Measurements from ENCODE around the gene TAC3. TPM values are rescaled to one million over a fixed set of nuclear protein-coding genes. Genes with fewer than 3 reads are reported as not detected.
A peak's percentile ranks its signal among the peaks of the same experiment; 100 is the strongest.

TAC3 gene
- total and polyA plus RNA-seq, 8 donors, result 0.23 to 4.4 TPM; not detected in 6

- TF ChIP-seq CTCF (IDR thresholded peaks at IDR 0.05), result no peak
- no peaks in the 10 kb centered on the region for H3K27me3 ChIP-seq
- peak in 2 of 4 donors; percentile 41 to 74 for ATAC-seq
- no peaks in the 10 kb centered on the region for H3K36me3 ChIP-seq
- H3K9me3 ChIP-seq, result no peaks in the 10 kb centered on the region
- DNase-seq, result no peak
- intact Hi-C loops (cut with DNase I), result no loop called here
- 62 to 64% methylated on average over 10 of the region's 10 CpGs for WGBS, 2 donors
- no peak for FAIRE-seq
- no peaks in the 10 kb centered on the region for H3K4me1 ChIP-seq
- H3K4me3 ChIP-seq, result no peak overlapping the region
- H3K27ac ChIP-seq, result no peak overlapping the region
Observed at GRCh38 chr12:57046947-57047890, 30.9 kb upstream of the TAC3 start.

- Histone ChIP-seq H3K36me3 (no peaks in the 10 kb centered on the region), H3K27ac (no peak overlapping the region), H3K4me1 (no peaks in the 10 kb centered on the region), H3K4me3 (no peak overlapping the region), H3K9me3 (no peaks in the 10 kb centered on the region), H3K27me3 (no peaks in the 10 kb centered on the region)
- ATAC-seq (peak in 2 of 4 donors; percentile 13 to 52), DNase-seq (no peak), FAIRE-seq (no peak)
- WGBS, 2 donors, result 55 to 58% methylated on average over 6 of the region's 6 CpGs
- intact Hi-C loops (cut with DNase I), result no loop called here
- no peak for TF ChIP-seq CTCF (IDR thresholded peaks at IDR 0.05)
Observed at GRCh38 chr12:57046086-57046791, 29.9 kb upstream of the TAC3 start.

GRCh38 chr12:57044889-57045288, 28.6 kb upstream of the TAC3 start:
- Histone ChIP-seq H3K27me3 (no peaks in the 10 kb centered on the region), H3K4me3 (no peak overlapping the region), H3K9me3 (no peaks in the 10 kb centered on the region), H3K36me3 (no peaks in the 10 kb centered on the region), H3K4me1 (no peaks in the 10 kb centered on the region), H3K27ac (no peak overlapping the region)
- no peak for TF ChIP-seq CTCF (IDR thresholded peaks at IDR 0.05)
- ATAC-seq (no peak), DNase-seq (no peak), FAIRE-seq (no peak)
- WGBS, 2 donors, result 82 to 86% methylated on average over 3 of the region's 3 CpGs
- intact Hi-C loops (cut with DNase I), result no loop called here

- no peaks in the 10 kb centered on the region for H3K27me3 ChIP-seq
- WGBS, 2 donors, result 72 to 73% methylated on average over 6 of the region's 6 CpGs
- ATAC-seq, result no peak
- no peaks in the 10 kb centered on the region for H3K9me3 ChIP-seq
- H3K27ac ChIP-seq, result no peak overlapping the region
- intact Hi-C loops (cut with DNase I), result no loop called here
- no peak for DNase-seq
- no peak overlapping the region for H3K4me3 ChIP-seq
- H3K36me3 ChIP-seq, result no peaks in the 10 kb centered on the region
- no peaks in the 10 kb centered on the region for H3K4me1 ChIP-seq
- no peak for FAIRE-seq
- TF ChIP-seq CTCF (IDR thresholded peaks at IDR 0.05), result no peak
Observed at GRCh38 chr12:57044468-57044867, 28.1 kb upstream of the TAC3 start.

Measured in pancreas (tissue), 10 donors.